ENCODE results near the gene UBA6.
A peak's percentile ranks its signal among the peaks of the same experiment; 100 is the strongest.
"Not testable (repeated sequence)": the region's sequence is repeated elsewhere in the genome, so short reads cannot be mapped to it uniquely, and the experiment has no call there.

The UBA6 gene

DNA sequence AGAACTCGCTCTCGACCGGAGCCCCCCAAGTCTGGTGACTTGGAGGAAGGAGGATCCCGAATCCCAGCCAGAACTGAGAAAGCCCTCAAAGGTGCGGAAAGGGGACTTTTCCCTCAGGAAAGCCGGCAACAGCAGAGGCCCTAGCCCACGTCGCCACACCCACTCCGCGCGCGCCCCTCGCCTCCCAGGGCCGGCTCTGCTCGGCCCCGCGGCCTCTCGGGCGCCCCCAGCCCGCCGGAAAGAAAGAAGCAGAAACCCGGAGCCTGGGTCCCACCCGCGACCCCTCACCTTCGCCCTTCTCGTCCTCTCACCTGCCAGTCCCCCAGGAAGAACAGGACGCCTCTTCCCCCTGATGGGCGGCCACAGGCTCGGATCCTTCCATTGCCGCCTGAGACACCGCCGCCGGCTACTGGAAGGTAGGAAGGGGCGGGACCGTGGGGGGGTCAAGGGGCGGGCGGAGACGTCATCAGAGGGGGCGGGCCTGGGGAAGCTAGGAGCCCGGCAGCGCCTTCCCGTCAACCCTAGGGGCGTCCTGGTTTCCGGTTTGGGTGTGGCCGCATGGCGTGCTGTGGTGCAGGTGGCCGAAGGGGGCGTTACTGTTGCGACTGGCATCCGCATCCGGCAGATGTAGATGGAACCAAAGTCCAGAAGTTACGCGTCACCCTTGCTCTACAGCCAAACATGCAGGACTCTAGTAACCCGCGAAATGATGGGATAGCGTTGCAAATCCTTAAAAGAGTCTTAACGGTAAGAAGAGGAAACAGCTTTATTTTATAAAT, at the start of gene UBA6:
UBA6 (minus strand) TSS at position 418 of the 779 bp plus-strand sequence; CDS start at position 382, 36 bp downstream.
- Mint-ChIP-seq H3K9me3 (peaks cover 12% of the 10 kb centered on the region), H3K4me1 (ENCODE audit: low read depth) (peaks cover 47% of the 10 kb centered on the region), H3K36me3 (ENCODE audit: low read depth) (peaks cover 29% of the 10 kb centered on the region), H3K27ac (peak within 1 kb of the TSS; percentile 99), H3K27me3 (ENCODE audit: low read depth) (no peaks in the 10 kb centered on the region), H3K4me3 (peak within 1 kb of the TSS; percentile 98)

DNA sequence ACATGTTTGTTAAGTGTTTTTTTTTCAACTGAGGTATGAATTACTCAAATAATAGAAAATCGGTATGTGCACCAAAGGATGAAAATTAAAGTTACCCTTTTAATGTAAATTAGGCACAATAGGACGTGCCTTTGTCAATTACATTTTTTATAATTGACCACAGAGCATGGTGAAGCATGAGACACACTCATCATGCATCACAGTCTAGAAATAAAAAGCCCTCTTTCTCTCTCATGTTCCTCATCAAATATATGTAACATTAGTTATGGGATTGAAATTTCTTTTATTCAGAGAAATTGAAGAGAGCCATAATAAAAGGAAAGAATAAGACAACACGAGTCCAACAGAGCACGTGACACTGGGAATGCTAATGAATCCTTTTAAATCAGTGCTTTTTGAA, 49.7 kb upstream of the UBA6 start:
- Mint-ChIP-seq H3K27ac (no peak overlapping the region), H3K9me3 (no peaks in the 10 kb centered on the region), H3K27me3 (ENCODE audit: low read depth) (no peaks in the 10 kb centered on the region), H3K36me3 (ENCODE audit: low read depth) (no peaks in the 10 kb centered on the region), H3K4me1 (ENCODE audit: low read depth) (peaks cover 3% of the 10 kb centered on the region), H3K4me3 (no peak overlapping the region)

DNA sequence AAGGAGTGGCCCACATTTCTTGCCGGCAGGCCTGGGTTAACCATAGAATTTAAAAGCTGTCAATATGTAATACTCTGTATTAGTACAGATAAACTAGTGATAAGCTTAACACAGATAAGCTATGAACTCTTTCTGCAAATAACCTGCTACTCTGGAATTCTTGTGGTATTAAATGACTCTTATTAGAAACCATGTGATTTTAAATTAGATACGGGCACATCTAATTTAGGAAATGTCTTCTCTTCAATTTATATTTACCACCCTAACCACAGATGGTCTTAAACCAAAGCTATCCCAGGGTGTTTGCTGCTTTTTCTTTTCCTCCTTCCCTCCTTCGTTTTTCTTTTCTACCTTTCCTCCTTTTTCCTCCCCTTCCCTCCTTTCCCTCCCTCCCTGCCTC, 48.3 kb upstream of the UBA6 start:
- Mint-ChIP-seq H3K4me1 (ENCODE audit: low read depth) (peaks cover 3% of the 10 kb centered on the region), H3K27ac (no peak overlapping the region), H3K4me3 (no peak overlapping the region), H3K27me3 (ENCODE audit: low read depth) (no peaks in the 10 kb centered on the region), H3K9me3 (no peaks in the 10 kb centered on the region), H3K36me3 (ENCODE audit: low read depth) (no peaks in the 10 kb centered on the region)

DNA sequence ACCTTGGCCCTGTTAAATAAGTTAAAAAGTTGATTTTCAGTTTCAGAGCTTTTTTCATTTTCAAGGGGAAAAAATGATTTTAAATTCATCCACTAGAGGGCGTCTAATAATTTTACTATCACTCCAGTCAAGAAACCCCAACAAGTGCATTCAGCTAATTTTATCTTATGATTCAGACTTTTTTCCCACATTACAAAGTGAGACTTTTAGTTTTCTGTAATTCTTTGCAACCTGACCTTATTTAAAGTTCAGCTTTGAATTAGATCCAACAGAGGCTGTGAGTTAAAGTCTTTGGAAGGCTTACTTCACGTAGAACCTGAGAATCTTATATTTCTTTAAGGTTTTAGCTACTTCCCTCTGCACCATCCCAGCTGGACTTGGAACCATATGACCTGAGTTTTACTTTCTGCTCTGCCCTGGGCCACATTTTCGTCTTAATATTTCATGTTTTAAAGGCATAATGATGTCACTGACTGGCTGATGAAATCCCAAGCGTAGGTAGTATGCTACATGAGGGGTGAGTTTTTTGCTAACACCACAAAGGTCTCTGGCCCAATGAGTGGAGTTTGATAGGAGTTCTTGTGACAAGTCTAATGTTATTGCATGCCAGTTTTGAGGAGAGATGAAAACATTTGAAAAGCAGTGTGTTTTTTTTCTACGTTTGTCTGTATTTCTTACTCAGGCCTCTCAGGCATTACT, 46.0 kb upstream of the UBA6 start:
- no peak overlapping the region for H3K27ac Mint-ChIP-seq
- no peak overlapping the region for H3K4me3 Mint-ChIP-seq
- no peaks in the 10 kb centered on the region for H3K27me3 Mint-ChIP-seq (ENCODE audit: low read depth)
- H3K4me1 Mint-ChIP-seq (ENCODE audit: low read depth), result peaks cover 6% of the 10 kb centered on the region
- peaks cover 5% of the 10 kb centered on the region for H3K36me3 Mint-ChIP-seq (ENCODE audit: low read depth)
- no peaks in the 10 kb centered on the region for H3K9me3 Mint-ChIP-seq

DNA sequence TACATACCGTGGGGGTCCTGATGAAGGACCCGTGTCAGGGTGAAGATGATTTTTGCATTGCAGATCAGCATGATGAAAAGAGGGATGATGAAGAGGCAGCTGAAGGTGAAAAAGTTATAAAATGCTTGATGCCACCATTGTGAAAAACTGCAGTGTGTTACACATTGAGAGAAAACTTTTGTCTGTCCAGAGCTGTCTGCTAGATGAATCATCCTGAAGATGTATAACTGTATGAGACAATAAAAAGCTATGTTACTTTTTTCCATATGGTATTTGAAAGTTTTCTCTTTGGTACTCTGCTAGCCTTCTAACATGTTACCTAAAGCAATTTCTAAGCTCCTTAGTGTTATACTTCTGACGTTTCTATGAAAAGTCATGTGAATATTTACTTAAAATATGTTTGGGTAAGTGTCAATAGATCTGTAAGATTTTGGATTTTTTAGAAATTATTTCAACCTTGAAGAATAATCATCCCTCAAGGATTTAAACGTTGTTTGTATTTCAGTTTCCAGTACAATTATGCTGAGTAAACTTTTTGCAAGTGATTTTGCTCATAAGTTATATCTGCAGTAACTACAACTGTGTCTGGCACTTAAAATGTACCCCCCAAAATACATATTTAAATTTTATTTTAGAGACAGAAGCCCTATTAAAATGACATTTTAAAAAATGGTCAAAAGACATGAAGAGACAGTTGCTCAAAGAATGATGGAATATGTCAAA, 43.8 kb upstream of the UBA6 start:
- Mint-ChIP-seq H3K4me3 (no peak overlapping the region), H3K27me3 (ENCODE audit: low read depth) (peaks cover 8% of the 10 kb centered on the region), H3K27ac (no peak overlapping the region), H3K4me1 (ENCODE audit: low read depth) (peaks cover 9% of the 10 kb centered on the region), H3K36me3 (ENCODE audit: low read depth) (peaks cover 7% of the 10 kb centered on the region), H3K9me3 (no peaks in the 10 kb centered on the region)

- Mint-ChIP-seq H3K27ac (no peak overlapping the region), H3K36me3 (ENCODE audit: low read depth) (peaks cover 7% of the 10 kb centered on the region), H3K27me3 (ENCODE audit: low read depth) (peaks cover 8% of the 10 kb centered on the region), H3K9me3 (no peaks in the 10 kb centered on the region), H3K4me3 (no peak overlapping the region), H3K4me1 (ENCODE audit: low read depth) (peaks cover 9% of the 10 kb centered on the region)
Measured at GRCh38 chr4:67743194-67743593, 42.2 kb upstream of the UBA6 start.

DNA sequence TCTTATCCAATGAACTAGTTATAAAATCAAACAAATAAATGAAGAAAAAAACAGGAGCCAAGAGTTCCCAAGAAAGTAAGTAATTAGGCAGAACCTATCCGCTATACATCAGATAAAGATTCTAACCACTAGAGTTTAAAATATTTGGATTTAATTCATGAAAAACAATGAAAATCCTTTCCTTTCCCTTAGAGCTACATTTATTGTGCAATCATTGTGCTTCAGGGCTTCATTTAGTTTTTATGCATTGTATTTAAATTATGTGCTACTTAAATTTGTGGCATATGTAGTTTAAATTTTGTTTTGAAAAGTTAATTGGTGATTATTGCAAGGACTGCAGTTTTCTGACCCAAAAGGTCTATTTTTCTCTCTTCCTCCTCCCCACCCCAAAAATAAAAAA, 35.3 kb upstream of the UBA6 start:
- H3K36me3 Mint-ChIP-seq (ENCODE audit: low read depth), result peaks cover 6% of the 10 kb centered on the region
- H3K9me3 Mint-ChIP-seq, result no peaks in the 10 kb centered on the region
- H3K4me3 Mint-ChIP-seq, result no peak overlapping the region
- H3K27ac Mint-ChIP-seq, result no peak overlapping the region
- peaks cover 8% of the 10 kb centered on the region for H3K27me3 Mint-ChIP-seq (ENCODE audit: low read depth)
- H3K4me1 Mint-ChIP-seq (ENCODE audit: low read depth), result no peaks in the 10 kb centered on the region

DNA sequence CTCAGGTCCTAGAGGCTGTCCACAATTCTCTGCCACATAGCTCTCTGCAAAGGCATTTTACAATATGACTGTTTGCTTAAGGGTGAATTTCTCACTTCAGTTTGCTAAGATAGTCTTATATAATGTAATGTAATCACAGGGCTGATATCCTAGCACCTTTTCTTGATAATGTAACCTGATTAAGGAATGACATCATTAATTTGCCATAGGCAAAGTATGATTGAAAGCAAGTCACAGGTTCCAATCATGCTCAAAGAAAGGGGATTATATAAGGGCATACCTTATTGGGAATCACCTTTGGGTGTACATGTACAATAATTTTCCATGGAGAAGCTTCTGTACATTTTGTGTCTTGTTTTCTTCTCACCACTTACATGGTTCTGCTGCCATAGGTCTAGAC, 34.4 kb upstream of the UBA6 start:
- H3K27ac Mint-ChIP-seq, result no peak overlapping the region
- no peaks in the 10 kb centered on the region for H3K9me3 Mint-ChIP-seq
- no peak overlapping the region for H3K4me3 Mint-ChIP-seq
- H3K4me1 Mint-ChIP-seq (ENCODE audit: low read depth), result no peaks in the 10 kb centered on the region
- H3K27me3 Mint-ChIP-seq (ENCODE audit: low read depth), result peaks cover 5% of the 10 kb centered on the region
- H3K36me3 Mint-ChIP-seq (ENCODE audit: low read depth), result peaks cover 9% of the 10 kb centered on the region

DNA sequence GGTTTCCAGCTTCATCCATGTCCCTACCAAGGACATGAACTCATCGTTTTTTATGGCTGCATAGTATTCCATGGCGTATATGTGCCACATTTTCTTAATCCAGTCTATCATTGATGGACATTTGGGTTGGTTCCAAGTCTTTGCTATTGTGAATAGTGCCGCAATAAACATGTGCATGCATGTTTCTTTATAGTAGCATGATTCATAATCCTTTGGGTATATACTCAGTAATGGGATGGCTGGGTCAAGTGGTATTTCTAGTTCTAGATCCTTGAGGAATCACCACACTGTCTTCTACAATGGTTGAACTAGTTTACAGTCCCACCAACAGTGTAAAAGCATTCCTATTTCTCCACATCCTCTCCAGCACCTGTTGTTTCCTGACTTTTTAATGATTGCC, 29.6 kb upstream of the UBA6 start:
- not testable (repeated sequence) for H3K27me3 Mint-ChIP-seq (ENCODE audit: low read depth); H3K27ac Mint-ChIP-seq; H3K9me3 Mint-ChIP-seq; H3K4me1 Mint-ChIP-seq (ENCODE audit: low read depth); H3K4me3 Mint-ChIP-seq
- H3K36me3 Mint-ChIP-seq (ENCODE audit: low read depth), result peaks cover 16% of the 10 kb centered on the region

DNA sequence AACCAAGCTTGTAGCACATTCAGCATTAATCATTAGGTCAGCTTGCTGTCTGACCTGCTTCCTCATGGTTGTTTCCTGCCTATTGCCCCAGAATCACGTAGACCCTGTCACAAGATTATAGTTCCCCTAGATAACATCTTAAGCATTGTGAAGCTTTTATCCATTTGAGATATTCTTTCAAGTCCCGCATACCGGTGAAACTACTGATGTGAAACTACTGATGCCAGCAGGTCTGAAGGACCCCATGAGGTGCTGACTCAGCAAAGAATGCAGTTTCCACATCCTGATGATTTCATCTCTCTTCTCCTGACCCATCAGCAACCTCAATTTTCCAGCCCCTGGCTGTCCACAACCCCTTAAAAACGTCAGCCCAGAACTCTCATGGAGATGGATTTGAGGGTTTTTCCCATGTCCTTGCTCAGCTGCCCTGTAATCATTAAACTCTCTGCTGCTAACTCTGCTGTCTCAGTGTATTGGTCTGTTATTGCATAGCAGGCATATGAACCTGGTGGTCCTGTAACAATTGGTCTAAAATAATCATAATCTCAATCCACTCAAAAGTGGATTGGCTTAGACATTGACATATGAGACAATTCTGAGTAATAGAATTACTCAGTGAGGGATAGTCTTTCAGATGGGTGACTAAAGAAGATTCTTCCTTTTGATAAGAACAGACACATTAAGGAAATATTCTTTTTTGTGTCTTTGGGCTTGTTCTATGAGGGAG, 26.3 kb upstream of the UBA6 start:
- Mint-ChIP-seq H3K9me3 (no peaks in the 10 kb centered on the region), H3K4me1 (ENCODE audit: low read depth) (peaks cover 7% of the 10 kb centered on the region), H3K27ac (peak overlapping the region; percentile 12), H3K36me3 (ENCODE audit: low read depth) (peaks cover 14% of the 10 kb centered on the region), H3K27me3 (ENCODE audit: low read depth) (no peaks in the 10 kb centered on the region), H3K4me3 (no peak overlapping the region)

DNA sequence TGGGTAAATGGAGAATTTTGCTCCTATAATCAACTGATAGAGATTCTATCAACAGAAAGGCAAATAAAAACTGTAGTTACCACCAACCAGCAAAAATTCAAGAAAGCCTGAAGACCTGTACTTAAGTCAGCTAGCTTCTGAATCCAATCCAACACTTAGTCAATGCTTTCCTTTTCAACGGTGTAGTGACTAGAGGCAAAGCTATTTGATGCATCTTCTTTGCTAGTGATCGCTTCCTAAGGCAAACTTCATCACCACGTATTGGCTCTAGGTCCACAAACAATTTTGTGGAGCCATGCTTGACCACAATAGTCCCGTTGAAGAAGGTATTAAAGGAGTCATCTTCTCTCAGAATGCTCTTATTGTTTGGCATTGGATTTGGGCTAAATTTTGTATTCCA, 25.0 kb upstream of the UBA6 start:
- Mint-ChIP-seq H3K9me3 (peaks cover 3% of the 10 kb centered on the region), H3K4me3 (no peak overlapping the region), H3K36me3 (ENCODE audit: low read depth) (peaks cover 17% of the 10 kb centered on the region), H3K27me3 (ENCODE audit: low read depth) (no peaks in the 10 kb centered on the region), H3K27ac (no peak overlapping the region), H3K4me1 (ENCODE audit: low read depth) (peaks cover 11% of the 10 kb centered on the region)

DNA sequence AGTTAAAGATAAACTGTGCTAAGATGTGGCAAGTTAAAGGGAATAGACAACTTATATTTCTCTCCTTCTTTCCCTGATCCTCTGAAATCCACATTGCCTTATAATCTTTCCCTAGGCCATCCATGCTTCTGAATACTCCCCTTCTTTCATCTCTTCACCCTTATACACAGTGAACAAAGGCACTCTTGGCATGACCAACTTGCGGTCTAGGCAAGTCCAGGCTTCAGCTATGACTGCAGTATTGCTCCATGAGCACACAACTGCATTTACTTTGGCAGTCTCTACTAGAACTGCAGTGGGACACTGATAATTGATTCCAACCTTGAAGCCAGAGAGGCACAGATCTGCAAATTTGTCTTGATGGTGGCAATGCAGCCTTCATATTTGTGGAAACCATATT, 24.2 kb upstream of the UBA6 start:
- peaks cover 3% of the 10 kb centered on the region for H3K9me3 Mint-ChIP-seq
- H3K27me3 Mint-ChIP-seq (ENCODE audit: low read depth), result no peaks in the 10 kb centered on the region
- no peak overlapping the region for H3K4me3 Mint-ChIP-seq
- peaks cover 23% of the 10 kb centered on the region for H3K36me3 Mint-ChIP-seq (ENCODE audit: low read depth)
- peaks cover 11% of the 10 kb centered on the region for H3K4me1 Mint-ChIP-seq (ENCODE audit: low read depth)
- H3K27ac Mint-ChIP-seq, result no peak overlapping the region

DNA sequence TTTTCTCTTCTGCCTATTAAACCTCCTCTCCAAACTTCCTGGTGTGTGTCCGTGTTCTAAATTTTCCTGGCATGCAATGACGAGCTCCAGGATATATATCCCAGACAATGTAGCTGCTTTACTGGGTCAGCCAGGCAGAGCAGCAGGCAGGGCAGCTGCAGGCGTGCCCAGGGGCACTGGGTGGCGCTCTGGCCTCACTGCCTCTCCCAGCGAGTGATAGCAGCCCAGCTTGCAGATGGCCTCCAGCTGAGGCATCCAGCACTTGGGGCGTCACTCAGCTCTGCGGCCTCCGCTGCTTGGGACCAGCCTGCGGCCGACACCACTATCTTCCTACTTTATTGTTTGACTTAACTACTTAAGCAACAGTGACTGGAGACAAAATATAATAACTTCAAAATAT, 23.0 kb upstream of the UBA6 start:
- no peaks in the 10 kb centered on the region for H3K27me3 Mint-ChIP-seq (ENCODE audit: low read depth)
- no peak overlapping the region for H3K27ac Mint-ChIP-seq
- no peak overlapping the region for H3K4me3 Mint-ChIP-seq
- H3K4me1 Mint-ChIP-seq (ENCODE audit: low read depth), result peaks cover 11% of the 10 kb centered on the region
- H3K36me3 Mint-ChIP-seq (ENCODE audit: low read depth), result peaks cover 20% of the 10 kb centered on the region
- peaks cover 3% of the 10 kb centered on the region for H3K9me3 Mint-ChIP-seq

- Mint-ChIP-seq H3K27me3 (ENCODE audit: low read depth) (no peaks in the 10 kb centered on the region), H3K4me3 (no peak overlapping the region), H3K27ac (no peak overlapping the region), H3K36me3 (ENCODE audit: low read depth) (peaks cover 16% of the 10 kb centered on the region), H3K4me1 (ENCODE audit: low read depth) (peaks cover 11% of the 10 kb centered on the region), H3K9me3 (peaks cover 3% of the 10 kb centered on the region)
Measured at GRCh38 chr4:67723341-67723740, 22.4 kb upstream of the UBA6 start.

Measured in T-helper 1 cell treated with Interleukin-12 subunit alpha and Interleukin-12 subunit beta and Interleukin-4 antibody, amounts not matched to agents 30 μg/mL and 1 μg/mL, for 36 hours (primary cell).